ENCODE data around the gene SLCO3A1.
"Not testable (repeated sequence)": the region's sequence is repeated elsewhere in the genome, so short reads cannot be mapped to it uniquely, and the experiment has no call there.

SLCO3A1 gene

DNA sequence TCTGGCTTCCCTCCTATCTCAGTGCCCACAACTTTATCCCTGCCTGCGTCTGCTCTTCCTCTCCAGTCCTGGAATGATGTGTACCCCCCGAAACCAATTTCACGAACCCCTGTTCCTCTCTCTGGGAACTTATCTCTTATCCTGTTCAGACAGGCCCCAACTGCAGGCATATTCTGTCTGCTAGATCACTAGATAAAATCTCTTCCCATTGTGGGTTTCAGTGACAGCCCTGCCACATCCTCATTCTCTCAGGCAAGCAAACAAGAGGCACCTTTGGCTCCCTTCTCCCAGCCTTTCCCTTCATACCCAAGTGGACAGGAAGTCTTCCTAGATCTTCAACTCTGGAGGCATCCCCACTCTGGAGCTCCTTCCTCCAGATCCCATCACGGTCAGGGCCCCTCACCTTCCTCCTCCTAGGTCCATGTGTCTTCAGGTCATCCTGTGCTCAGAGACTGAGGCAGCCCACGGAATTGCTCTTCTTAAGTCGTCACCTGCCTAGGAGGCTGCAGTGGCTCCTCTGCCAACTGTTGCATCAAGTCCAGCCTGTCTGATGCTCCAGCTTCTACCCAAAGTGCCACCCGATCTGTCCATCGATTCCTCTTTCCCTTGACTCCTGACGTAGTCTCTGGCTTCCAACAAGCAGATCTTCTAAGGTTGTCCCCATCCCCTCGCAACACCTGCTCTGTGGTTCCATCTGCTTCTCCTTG is 190.8 kb downstream of the SLCO3A1 start:
- no peak for DNase-seq

DNA sequence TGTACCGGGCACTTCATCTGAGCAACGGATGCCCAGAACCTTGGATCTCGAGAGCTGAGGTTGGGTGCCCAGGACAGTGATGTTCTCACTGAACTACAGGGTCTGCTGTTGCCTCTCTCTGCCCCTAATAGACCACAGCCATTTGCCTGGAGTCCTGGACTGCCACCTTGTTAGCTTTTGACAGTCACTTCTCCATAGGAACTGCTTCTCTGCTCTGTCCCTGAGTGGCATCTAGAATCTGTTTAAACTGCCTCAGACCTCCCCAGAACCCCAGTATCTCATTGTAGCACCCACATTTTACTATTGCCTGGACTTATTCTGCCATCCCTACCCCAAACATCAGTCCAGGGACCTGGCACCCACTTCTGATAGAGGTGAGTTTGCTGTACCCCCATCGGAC is 194.4 kb downstream of the SLCO3A1 start:
- DNase-seq = no peak

DNA sequence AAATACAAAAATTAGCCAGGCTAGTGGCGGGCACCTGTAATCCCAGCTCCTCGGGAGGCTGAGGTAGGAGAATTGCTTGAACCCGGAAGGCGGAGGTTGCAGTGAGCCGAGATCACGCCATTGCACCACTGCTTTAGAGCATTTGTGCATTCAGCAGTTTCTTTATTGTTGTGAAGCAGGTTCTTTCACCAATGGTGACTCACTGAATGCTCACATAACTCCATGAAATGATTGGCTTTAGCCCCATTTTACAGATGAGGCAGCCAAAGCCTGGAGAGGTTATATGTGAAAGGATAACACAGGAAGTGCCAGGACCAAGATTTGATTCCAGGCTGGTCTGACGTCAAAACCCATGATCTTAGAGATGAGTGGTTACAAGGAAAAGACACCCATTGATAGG is 195.2 kb downstream of the SLCO3A1 start:
- DNase-seq = no peak

DNA sequence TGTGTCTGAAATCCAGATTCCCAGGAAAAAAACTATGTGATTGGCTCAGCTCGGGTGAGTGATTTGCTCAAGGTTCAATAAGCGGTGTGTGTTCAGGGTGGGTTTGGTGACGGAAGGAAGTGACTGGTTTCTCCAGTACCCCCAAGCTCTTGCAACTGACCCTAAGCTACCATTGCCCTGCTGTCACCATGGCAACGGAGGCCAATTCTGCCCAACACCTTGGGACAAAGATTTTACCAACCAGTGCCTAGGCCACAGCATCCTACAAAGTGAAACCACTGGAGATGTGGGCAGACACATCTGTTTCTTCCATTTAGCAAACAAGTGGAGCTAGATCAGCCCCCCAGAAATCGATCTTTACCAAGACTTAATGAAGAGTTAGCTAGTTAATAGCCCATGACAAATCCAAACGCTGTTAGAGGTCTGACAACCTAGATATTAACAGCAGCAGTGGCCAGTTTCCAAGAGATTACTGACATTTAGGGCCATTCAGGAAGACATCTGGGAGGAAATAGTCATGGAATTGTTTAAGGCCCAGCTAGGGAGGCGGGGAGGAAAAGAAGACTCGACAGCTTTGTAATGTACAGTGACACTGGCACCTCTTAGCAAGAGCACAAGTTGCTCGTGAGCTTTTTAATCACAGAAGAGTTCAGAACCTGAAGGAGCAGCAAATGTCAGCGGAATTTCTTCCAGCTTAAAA is 195.9 kb downstream of the SLCO3A1 start:
- DNase-seq = no peak

DNA sequence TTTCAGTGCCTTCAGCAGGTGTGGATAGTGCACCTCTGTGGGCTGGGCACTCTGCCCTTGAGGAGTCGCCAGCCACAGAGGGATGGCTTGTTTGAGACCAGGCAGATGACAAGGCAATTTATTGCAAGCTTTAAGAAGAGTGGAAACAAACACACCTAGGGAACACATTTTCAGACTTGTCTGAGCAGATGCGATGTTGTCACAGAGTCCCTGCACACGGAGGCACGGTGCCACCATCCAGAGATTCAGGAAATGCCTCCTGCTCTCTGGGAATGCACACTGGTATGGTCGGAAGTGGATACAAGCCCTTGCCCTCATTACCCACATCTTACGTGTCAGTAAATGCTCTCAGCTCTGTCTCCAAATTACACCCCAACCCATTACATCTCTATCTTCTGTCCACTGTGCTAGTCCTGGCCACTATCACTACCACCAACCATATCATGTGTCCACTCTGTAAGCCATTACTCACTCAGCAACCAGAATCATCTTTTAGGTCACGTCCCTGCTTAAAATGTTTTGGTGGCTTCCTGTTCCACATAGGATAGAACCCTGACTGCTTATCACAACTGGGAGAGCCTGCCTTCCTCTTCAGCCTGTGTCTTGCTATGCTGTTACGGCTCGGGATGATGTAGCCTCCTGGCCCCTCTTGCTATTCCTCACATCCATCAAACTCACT is 196.9 kb downstream of the SLCO3A1 start:
- no peak for DNase-seq

DNA sequence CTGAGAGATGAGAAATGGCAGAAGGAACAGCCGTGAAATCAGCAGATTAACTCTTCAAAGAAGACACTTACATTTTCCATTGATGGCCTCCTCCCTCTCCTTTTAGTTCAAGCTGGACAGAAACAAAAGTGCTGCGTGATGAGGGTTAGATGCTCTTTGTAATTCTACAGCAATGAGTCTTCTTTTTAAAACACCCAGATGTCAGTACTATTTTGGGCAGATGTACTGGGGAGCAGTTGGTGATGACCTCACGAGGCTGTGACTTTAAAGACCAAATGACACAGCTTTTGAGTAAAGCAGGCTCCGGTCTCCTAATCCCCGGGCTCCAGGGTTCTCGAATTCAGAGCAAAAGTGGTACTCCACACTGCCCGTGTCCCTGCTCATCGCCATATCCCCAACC is 198.2 kb downstream of the SLCO3A1 start:
- DNase-seq = no peak

DNA sequence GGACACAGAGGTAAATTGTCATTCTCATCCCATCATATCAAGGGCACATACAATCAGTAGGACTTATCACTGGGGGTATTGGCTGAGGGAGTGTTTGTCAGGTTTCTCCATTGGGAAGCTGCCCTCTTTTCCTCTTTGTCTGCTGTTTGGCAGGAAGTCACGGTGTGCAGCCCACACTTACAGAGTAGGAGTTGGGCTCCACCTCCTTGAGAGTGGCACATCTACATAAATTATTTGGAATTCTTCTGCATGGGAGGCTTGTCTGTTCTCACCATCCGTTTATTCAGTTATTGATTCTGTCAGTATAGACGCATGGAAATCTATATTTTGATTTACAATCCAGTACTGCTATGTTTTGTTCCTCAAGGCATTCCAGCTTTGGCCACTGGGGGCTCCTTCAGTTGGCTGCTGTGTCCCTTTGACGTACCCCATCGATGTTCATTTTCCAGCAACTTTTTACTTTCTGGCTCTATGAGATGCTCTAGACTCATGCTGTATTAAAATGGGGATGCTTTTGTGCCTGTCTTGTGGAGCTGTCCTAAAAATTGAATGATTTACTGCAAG is 200.3 kb downstream of the SLCO3A1 start:
- no peak for DNase-seq

DNA sequence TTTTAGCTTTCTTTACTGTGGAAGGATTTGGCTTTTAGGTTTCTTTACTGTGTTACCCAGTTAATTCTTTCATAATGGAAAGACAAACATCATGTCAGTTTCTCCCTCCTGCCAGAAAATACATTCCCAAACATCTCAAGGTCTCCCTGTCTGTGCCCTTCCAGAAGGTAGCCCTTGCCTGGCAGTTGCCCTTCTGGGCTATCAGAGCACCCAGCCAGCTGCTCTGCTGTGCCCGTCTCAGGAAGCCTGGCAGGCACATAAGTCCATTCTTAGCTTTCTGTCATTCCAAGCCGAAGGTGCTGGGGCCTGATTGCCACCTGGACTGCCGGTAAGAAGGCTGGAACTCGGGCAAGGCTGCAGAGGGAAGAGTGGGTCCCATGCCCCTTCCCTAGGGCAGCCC is 203.4 kb downstream of the SLCO3A1 start:
- no peak for DNase-seq

DNA sequence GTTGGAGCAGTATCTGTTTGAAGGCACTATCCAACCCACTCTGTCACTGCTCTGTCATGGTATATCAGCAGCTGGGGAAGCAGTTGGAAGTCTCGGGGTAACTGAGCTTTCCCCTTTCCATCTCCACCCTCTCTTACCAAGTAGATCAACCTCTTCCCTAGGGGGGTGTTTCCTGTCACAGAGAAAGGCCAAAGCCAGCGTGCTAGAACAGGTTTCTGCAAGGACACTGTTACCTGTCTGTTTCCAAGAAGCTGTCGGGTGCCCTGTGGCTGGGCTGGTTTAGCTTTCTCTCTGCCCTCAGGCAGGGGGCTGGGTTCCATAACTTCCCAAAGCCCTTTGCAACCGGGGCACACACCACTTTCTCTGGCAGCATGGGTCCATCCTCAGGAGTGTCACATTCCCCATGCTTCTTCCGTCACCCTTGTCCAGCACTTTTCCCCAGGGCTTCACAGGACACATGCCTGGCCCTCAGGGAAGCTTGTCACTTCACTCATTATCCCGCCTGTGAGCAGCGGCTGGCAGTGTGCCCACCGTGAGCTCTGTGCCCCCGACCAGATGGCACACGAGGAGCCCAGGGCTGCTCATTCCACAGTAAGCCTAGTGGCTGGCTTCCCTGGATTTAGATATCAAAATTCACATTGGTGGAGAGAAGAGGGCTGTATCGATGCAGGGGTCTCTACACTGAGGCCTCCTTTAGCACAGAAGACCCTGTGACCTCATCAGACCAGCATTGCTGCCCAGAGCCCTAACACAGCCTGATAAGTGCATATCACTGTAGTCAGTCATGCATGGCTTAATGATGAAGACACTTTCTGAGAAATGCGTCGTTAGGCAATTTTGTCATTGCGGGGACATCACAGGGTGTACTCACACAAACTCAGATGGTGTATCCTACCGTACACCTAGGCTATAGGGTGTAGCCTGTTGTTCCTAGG is 205.8 kb downstream of the SLCO3A1 start:
- DNase-seq = no peak

DNA sequence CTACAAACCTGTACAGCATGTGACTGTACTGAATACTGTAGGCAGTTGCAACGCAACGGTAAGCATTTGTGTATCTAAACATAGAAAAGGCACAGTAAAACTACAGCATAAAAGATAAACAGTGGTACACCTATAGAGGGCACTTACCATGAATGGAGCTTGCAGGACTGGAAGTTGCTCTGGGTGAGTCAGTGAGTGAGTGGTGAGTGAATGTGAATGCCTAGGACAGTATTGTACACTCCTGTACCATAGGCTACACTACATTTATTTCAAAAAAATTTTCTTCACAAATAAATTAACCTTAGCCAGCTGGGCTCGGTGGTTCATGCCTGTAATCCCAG is 206.4 kb downstream of the SLCO3A1 start:
- DNase-seq = not testable (repeated sequence)

DNA sequence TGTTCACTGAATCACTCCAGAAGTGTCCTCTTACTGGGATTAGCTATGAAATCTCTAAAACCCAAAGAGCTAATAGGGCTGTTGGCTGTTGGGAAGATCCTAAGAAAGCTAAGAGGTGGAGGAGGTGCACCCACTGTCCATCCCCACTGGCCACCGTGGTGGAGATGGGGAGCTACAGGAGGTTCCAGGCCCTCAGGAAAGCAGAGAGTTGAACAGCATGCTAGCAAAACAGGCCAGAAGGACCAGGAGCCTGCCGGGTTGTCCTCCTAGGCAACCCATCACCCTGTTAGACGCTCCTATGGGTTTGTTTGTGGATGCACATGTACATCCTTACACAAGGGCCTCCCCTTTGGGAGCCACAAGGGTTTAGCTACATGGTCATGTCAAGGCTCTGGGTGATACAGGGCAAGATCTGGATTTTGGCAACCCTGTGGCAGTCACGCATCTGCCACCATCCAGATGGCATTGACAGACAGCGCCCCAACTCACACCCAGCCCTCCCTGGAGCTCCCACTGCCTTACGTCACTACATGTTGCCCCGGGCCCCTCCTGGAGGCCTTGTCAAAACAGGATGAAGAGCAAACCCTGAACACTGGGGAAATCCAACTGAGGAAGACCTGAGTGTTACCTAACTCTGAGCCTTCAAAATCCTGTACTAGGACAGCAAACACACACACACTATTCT is 208.1 kb downstream of the SLCO3A1 start:
- no peak for DNase-seq

DNA sequence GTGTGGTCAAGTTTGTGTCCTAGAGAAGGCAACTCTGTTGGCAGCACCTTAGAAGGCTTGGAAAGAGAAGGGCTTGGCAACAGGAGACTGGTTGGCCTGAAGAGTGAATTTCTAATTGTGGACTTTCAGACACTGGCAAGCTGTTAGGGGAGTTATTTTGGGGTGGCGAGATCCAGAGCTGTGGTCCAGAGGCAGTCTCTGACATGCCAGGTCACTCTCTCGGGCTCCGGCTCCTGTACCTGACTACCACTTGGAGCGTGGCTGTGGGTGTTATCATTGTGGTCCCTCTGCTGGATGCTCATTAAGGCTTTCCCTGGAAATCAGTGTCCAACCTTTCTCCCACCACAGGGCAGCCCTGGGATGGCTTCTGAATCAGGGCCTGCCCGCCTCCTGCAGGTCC is 209.0 kb downstream of the SLCO3A1 start:
- DNase-seq = no peak

DNA sequence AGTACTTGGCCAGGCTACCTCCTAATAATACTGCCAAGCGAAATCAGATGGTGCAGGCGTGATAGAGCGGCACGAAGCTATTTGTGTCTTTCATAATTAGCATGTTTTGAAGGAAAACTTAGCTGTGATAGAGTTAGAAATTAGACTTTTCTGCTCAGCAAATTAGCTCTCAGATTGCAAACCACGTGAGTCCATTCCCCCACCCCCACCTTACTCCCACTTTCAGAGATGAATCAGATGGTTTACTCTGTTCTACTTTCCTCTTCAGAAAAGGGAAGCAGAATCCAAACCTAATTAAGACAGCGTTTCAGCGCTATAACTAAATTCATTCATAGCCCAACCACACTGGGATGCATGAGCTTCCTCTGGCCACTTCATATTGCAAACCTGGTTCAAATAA is 214.6 kb downstream of the SLCO3A1 start:
- no peak for DNase-seq

DNA sequence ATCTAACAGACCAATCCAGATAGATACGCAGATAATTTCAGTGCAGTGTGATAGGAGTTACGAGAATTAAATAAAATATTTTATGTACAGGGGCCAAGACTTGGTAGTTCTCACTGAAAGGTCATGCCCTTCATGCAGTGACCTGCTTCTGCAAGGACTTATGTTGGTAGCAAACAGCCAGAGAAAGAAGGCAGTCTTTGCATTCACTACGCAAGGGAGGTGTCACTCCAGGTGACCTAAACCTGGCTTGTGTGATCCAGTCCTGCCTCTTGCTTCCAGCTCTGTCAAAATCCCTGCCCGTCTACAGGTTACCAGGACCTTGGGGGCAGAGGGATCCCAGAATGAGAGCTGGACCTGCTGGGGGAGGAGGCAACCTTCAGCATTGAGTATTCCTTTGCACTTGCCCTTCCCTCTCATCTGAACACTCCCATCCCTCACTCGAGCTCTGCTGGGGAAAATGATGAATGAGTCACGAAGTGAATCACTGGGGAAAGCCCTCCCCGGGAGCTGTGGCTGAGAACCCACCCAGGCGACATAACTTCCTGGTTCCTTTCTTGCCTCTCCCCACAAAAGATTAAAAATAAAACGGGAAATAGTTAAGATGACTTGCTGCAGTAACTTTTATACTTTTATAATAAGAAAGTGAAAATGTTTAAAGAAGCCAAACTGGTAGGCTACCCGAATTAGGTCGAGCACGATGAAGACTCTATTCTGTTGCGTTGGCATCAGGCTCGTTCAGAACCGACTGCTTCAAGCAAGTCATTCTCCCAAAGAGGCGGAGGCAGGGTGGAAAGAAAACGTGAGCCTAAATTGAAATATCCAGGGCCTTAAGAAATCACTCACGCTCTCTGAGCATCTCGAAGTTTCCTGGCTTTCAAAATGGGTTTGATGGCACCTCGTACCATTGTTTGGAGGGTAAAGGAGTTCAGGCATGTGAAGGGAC is 216.1 kb downstream of the SLCO3A1 start:
- DNase-seq = no peak

DNA sequence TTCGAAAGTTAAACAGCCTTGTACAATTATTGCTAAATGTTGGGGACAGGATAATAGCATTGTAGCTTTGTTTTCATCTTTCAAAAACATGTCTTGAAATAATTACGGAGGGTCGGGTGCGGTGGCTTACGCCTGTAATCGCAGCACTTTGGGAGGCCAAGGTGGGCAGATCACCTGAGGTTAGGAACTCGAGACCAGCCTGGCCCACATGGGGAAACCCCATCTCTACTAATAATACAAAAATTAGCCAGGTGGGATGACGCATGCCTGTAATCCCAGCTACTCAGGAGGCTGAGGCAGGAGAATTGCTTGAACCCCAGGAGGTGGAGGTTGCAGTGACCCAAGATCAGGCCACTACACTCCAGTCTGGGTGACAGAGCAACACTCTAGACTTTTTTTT is 216.7 kb downstream of the SLCO3A1 start:
- DNase-seq = not testable (repeated sequence)

DNA sequence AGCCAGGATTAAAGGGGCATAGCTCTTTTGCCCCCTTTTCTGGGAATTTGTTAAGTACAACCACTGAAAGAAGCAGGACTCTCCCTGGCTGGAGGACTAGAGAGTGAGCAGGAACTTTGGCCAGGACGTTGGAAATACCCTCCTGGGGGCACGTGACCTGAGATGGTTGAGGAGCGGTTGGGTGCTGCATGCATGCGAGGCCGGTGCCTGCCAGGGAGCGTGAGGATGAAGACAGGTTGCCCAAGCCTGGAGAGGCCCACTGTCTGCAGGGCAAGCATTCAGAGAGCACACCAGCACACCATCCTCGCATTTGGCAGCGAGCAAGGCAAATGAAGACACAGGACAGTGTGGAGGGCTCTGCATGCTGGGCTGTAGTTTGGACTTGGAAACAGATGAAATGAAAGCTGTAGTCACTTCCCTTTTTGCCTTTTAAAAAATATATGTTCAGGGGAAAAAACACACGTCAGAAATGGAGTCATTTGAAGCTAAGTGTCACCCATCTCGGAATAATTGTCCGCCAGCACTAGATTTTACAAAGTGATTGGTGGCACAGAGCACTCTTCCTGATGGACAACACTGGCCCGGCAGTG is 217.6 kb downstream of the SLCO3A1 start:
- no peak for DNase-seq

DNA sequence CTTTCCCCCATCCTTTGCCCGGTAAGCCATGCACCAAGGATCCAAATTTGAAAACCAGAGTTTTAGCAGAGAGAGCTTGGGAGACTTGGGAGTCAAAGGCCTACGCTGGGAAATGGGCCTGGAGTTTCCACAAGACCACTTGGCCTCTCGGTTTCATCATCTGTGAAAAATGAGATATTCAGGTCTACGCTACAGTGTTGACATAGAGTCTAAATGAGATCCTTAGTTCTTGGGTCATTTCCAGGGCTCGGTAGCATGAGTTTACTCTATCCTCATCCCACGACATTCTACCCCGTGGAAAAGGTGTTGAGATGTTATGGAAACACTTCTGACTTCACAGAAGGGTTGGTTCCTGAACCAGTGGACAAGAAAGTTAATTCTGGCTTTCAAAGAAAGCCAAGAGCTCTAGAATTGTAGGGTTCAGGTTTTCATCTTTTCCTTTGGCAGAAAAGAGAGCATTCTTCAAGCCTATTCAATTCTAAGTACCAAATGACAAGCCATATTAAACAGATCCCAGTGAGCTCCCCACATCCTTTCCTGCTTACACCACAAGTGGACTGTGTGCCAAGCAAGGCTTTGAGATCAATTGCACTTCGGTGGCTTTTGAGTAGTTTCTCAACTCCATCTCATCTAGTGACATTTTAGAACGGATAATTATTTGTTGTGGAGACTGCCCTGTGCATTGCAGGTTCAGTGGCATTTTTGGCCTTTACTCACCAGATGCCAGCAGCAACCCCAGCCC is 219.7 kb downstream of the SLCO3A1 start:
- no peak for DNase-seq

DNA sequence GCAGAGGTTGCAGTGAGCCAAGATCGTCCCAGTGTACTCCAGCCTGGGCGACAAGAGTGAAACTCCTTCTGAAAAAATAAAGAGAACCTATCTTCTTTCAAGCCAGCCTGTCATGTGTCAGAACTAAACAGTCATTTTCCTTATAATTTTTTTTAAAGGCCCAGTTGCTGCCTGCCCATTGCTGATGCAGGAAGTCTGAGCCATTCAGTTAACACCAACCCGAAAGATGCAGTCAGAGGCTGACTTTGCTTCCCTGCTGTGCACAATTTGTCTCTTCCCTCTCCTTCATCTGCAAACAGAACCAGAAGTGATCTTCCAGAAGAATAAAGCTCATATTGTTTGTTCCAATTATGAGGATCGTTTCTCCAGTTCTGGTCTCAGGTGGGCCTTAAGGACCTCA is 220.6 kb downstream of the SLCO3A1 start:
- no peak for DNase-seq

DNA sequence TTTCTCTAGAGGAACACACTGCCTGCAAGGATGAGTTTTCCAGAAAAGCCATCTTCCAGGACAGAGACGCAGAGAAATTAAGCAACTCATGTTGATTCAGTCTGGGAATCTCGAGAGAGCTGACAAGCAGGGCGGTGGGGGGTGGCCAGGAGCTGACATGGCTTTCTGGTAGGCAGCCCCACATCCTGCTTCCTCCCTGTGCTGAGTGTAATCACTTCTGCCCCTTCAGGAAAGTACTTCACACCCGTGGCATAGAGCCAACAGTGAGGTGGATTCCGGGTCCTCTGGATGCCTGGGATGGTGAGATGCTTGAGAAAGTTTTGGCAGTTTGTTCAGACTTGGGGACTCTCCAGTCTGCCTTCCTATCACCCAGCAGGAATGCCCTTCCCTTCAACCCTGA is 221.1 kb downstream of the SLCO3A1 start:
- no peak for DNase-seq

DNA sequence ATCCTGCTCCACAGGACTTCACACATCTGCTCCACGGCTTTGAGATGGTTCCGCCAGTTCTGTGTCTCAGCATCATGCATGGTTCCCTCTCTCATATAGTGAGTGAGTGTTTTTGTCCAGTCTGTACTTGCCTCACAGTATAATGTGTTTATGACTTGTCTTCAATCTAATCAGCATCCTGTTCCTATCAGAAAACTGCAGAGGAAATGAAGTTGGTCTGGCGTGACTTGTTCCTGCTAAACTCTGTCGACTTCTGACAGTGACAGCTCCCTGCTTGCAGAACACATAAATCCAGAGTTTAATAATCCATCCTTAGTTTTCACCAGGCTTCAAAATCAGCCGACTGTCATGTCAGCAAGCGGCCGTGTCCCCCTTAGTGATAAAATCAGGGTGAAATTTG is 222.3 kb downstream of the SLCO3A1 start:
- DNase-seq = no peak

Data from right hindlimb (tissue), 1 donor.